Testis (tissue), 2 donors: ENCODE results near the gene HAO2.

ENCODE experiments used
- CTCF ChIP-seq, 3 experiments: fragments of 450-650 bp in 2 of 3; fragments of 200-600 bp in 1 of 3; sonication (generic) in 1 of 3; IDR thresholded peaks; one replicate each; pipeline ENCODE4 v1.5.1; 2016 to 2019; ENCODE audit warnings: antibody characterized with exemption in 3 of 3, mild to moderate bottlenecking in 2 of 3, moderate library complexity in 1 of 3
- POLR2A ChIP-seq: fragments of 450-650 bp; IDR thresholded peaks from one replicate; pipeline ENCODE4 v1.6.1; 2017; ENCODE audit warnings: antibody characterized with exemption, mild to moderate bottlenecking, moderate library complexity

GRCh38 chr1:119428991-119429390 lies 60.4 kb downstream of the HAO2 start:
- TF ChIP-seq CTCF (IDR thresholded peaks at IDR 0.05): no peak
- no peak for TF ChIP-seq POLR2A
